SKM-1 (cell line): ENCODE measurements around the gene EIF2B1.
"Not testable (repeated sequence)": the region's sequence is repeated elsewhere in the genome, so short reads cannot be mapped to it uniquely, and the experiment has no call there.

Experiments used
- DNase-seq: peaks from one replicate; lab custom pipeline; 2025; ENCODE audit not compliant: unreplicated experiment; lab: John Stamatoyannopoulos, UW

The EIF2B1 gene

GRCh38 chr12:123621101-123621500 is 12.4 kb downstream of the EIF2B1 start:
- no peak for DNase-seq

GRCh38 chr12:123617580-123617979 is 15.9 kb downstream of the EIF2B1 start:
- no peak for DNase-seq

GRCh38 chr12:123617144-123617543 is 16.3 kb downstream of the EIF2B1 start:
- DNase-seq, result no peak

- no peak for DNase-seq
These were observed 19.0 kb downstream of the EIF2B1 start for GRCh38 chr12:123614531-123614930.

- no peak for DNase-seq
These were observed 19.4 kb downstream of the EIF2B1 start for GRCh38 chr12:123614110-123614509.

- DNase-seq, result no peak
These were observed 25.3 kb downstream of the EIF2B1 start for GRCh38 chr12:123608182-123608581.

- DNase-seq, result no peak
These were observed 25.7 kb downstream of the EIF2B1 start for GRCh38 chr12:123607756-123608155.

- not testable (repeated sequence) for DNase-seq
These were observed 30.0 kb downstream of the EIF2B1 start for GRCh38 chr12:123603495-123603894.

GRCh38 chr12:123602651-123603195 is 30.8 kb downstream of the EIF2B1 start:
- DNase-seq, result no peak

- peak; percentile 44 for DNase-seq
These were observed 31.6 kb downstream of the EIF2B1 start, which contains the start of gene DDX55 for GRCh38 chr12:123601602-123602489. Gene DDX55 (plus strand): TSS chr12:123602099. CDS start chr12:123602149, 50 bp downstream.

- no peak for DNase-seq
These were observed 33.8 kb downstream of the EIF2B1 start for GRCh38 chr12:123599721-123600120.

- no peak for DNase-seq
These were observed 34.2 kb downstream of the EIF2B1 start for GRCh38 chr12:123599310-123599709.

GRCh38 chr12:123598522-123598921 is 35.0 kb downstream of the EIF2B1 start:
- no peak for DNase-seq

GRCh38 chr12:123597100-123597499 is 36.4 kb downstream of the EIF2B1 start:
- no peak for DNase-seq

GRCh38 chr12:123595729-123596128 is 37.8 kb downstream of the EIF2B1 start:
- DNase-seq, result no peak

GRCh38 chr12:123591702-123592481 is 41.6 kb downstream of the EIF2B1 start:
- DNase-seq, result no peak

GRCh38 chr12:123580772-123581171 is 52.7 kb downstream of the EIF2B1 start:
- DNase-seq, result no peak

- DNase-seq, result not testable (repeated sequence)
These were observed 54.7 kb downstream of the EIF2B1 start for GRCh38 chr12:123578829-123579228.

GRCh38 chr12:123578243-123578642 is 55.2 kb downstream of the EIF2B1 start:
- no peak for DNase-seq

GRCh38 chr12:123576611-123577010 is 56.9 kb downstream of the EIF2B1 start:
- no peak for DNase-seq

- DNase-seq, result no peak
These were observed 59.6 kb downstream of the EIF2B1 start for GRCh38 chr12:123573870-123574269.

GRCh38 chr12:123572391-123572790 is 61.1 kb downstream of the EIF2B1 start:
- DNase-seq, result no peak
